ENCODE measurements around the gene MRPL1. TPM values are rescaled to one million over a fixed set of nuclear protein-coding genes. Genes with fewer than 3 reads are reported as not detected.

The MRPL1 gene
- total RNA-seq, 2 experiments from 2014 or later: 22.6 to 37.4 TPM

DNA sequence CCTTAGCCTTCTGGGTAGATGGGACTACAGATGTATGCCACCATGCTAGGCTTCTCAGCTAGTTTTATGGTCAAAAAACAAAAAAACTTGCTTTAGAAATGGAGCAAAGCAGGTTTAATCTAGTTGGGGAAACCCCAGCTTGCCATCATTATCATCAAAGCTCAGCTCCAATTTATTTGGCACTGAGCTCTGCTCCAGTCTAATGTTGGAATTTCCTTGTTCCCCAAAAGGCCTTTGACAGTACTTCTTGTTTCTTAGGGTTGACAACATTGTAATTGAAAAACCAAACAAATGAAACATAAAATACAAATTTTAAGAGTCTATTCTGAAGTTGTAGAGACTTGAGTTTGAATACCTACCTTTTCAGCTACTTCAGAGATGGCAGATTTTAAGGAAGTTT lies 48.0 kb downstream of the MRPL1 start:
- intact Hi-C loops (cut with micrococcal nuclease; ENCODE audit: unreplicated experiment): no loop called here
- Histone ChIP-seq H4K20me1 (ENCODE audit: insufficient read depth, low read length) (no peaks in the 10 kb centered on the region), H3K9me3 (ENCODE audit: low read length) (peaks cover 26% of the 10 kb centered on the region; the same call in 1 of the 2 replicates), H3K4me2 (ENCODE audit: low read length) (no peak overlapping the region), H2AFZ (ENCODE audit: low read length) (no peak overlapping the region), H3K4me1 (ENCODE audit: insufficient read depth, low read length, poor library complexity, severe bottlenecking) (peaks cover 13% of the 10 kb centered on the region), H3K27ac (ENCODE audit: low read depth, low read length, poor library complexity, severe bottlenecking) (no peak overlapping the region), H3K79me2 (ENCODE audit: insufficient read depth, low read depth, low read length) (peaks cover 5% of the 10 kb centered on the region; the same call in 1 of the 2 replicates), H3K9me2 (ENCODE audit: insufficient read depth, low read length) (no peaks in the 10 kb centered on the region), H3K4me3 (ENCODE audit: low read depth, low read length, poor library complexity, severe bottlenecking) (no peak overlapping the region), H3K36me3 (ENCODE audit: insufficient read depth, low read length) (peaks cover 86% of the 10 kb centered on the region)
- BruUV-seq (replicated peaks): no TSS peak
- POLR2A ChIA-PET: interaction anchor here (0.6 to 4.1 kb wide), 6 partner anchors 10 to 94 kb away, joined by 3 to 30 read pairs (median 5); partner anchors contain the start of gene MRPL1
- CTCF ChIA-PET (ENCODE audit: unreplicated experiment): interaction anchor here (1.4 kb wide), 1 partner anchor 93 kb away, joined by 4 read pairs; no protein-coding TSS in a partner anchor
- TF ChIP-seq EZH2phosphoT487 (IDR thresholded peaks at IDR 0.05; ENCODE audit: borderline replicate concordance, low read depth, low read length) (no peak), CTCF (conservative IDR thresholded peaks at IDR 0.05; ENCODE audit: low read length) (no peak)
- no peak for DNase-seq (ENCODE audit: low spot score)

DNA sequence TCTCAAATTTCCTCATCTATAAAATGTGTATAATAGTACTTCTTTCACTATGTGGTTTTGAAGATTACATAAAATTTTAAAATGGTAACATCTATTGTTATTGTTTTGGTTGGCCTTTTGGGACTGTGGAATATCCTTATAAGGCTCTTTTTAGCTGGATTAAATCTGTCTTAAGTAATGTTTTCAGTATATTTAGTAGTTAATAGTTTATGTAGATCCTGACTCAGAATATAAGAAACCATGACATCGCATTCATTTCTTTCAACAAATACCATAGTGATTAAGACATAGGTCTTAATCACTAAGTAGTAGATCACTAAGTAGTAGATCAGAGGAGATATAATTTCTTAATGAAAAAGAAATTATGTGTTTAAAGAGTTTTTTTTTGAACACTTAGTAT lies 48.5 kb downstream of the MRPL1 start:
- Histone ChIP-seq H3K27ac (ENCODE audit: low read depth, low read length, poor library complexity, severe bottlenecking) (no peak overlapping the region), H3K79me2 (ENCODE audit: insufficient read depth, low read depth, low read length) (peaks cover 7% of the 10 kb centered on the region; the same call in 1 of the 2 replicates), H3K36me3 (ENCODE audit: insufficient read depth, low read length) (peaks cover 82% of the 10 kb centered on the region), H3K9me2 (ENCODE audit: insufficient read depth, low read length) (no peaks in the 10 kb centered on the region), H3K4me2 (ENCODE audit: low read length) (no peak overlapping the region), H3K4me3 (ENCODE audit: low read depth, low read length, poor library complexity, severe bottlenecking) (no peak overlapping the region), H3K4me1 (ENCODE audit: insufficient read depth, low read length, poor library complexity, severe bottlenecking) (peaks cover 13% of the 10 kb centered on the region), H2AFZ (ENCODE audit: low read length) (no peak overlapping the region), H3K9me3 (ENCODE audit: low read length) (peaks cover 26% of the 10 kb centered on the region; the same call in 1 of the 2 replicates), H4K20me1 (ENCODE audit: insufficient read depth, low read length) (no peaks in the 10 kb centered on the region)
- DNase-seq (ENCODE audit: low spot score): no peak
- no TSS peak for BruUV-seq (replicated peaks)
- TF ChIP-seq CTCF (conservative IDR thresholded peaks at IDR 0.05; ENCODE audit: low read length) (no peak), EZH2phosphoT487 (IDR thresholded peaks at IDR 0.05; ENCODE audit: borderline replicate concordance, low read depth, low read length) (no peak)
- intact Hi-C loops (cut with micrococcal nuclease; ENCODE audit: unreplicated experiment): no loop called here
- POLR2A ChIA-PET: interaction anchor here (0.6 to 4.1 kb wide), 5 partner anchors 16 to 95 kb away, joined by 3 to 30 read pairs (median 5); partner anchors contain the start of gene MRPL1
- CTCF ChIA-PET (ENCODE audit: unreplicated experiment): interaction anchor here (1.4 kb wide), 1 partner anchor 93 kb away, joined by 4 read pairs; no protein-coding TSS in a partner anchor

DNA sequence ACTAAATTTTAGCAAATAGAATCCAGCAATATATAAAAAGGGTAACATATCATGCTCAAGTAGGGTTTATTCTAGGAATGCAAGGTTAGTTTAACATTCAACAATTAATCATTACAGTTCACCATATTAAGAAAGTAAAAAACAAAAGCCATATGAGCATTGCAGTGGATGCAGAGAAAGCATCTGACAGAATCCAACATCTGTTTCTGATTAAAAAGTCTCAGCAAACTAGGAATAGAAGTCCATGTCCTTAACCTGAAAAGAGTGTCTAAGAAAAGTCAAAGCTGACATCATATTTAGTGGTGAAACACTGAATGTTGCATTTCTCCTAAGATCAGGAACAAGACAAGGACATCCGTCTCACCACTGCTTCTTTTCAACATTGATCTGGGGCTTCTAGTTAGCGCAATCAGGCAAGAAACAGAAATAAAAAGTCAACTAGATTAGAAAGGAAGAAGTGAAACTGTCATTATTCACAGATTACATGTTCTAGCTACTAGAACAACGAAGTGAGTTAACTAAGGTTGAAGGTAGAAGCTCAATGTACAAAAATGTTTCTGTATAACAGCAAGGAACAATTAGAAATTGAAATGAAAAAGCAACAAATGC lies 49.3 kb downstream of the MRPL1 start:
- H3K27ac ChIP-seq (ENCODE audit: low read depth, low read length, poor library complexity, severe bottlenecking): peak overlapping the region; percentile 2
- TF ChIP-seq CTCF (conservative IDR thresholded peaks at IDR 0.05; ENCODE audit: low read length) (no peak), EZH2phosphoT487 (IDR thresholded peaks at IDR 0.05; ENCODE audit: borderline replicate concordance, low read depth, low read length) (no peak)
- no TSS peak for BruUV-seq (replicated peaks)
- no peaks in the 10 kb centered on the region for H3K9me2 ChIP-seq (ENCODE audit: insufficient read depth, low read length)
- no peak overlapping the region for H3K4me3 ChIP-seq (ENCODE audit: low read depth, low read length, poor library complexity, severe bottlenecking)
- POLR2A ChIA-PET: interaction anchor here (0.5 to 1.9 kb wide), 6 partner anchors 8 to 665 kb away, joined by 3 to 5 read pairs (median 3); no protein-coding TSS in a partner anchor
- intact Hi-C loops (cut with micrococcal nuclease; ENCODE audit: unreplicated experiment): no loop called here
- peaks cover 73% of the 10 kb centered on the region for H3K36me3 ChIP-seq (ENCODE audit: insufficient read depth, low read length)
- CTCF ChIA-PET (ENCODE audit: unreplicated experiment): no interaction called here
- H3K4me2 ChIP-seq (ENCODE audit: low read length): peak overlapping the region; percentile 27; the same call in 1 of the 2 replicates
- peaks cover 21% of the 10 kb centered on the region for H3K4me1 ChIP-seq (ENCODE audit: insufficient read depth, low read length, poor library complexity, severe bottlenecking)
- H2AFZ ChIP-seq (ENCODE audit: low read length): no peak overlapping the region
- peak; percentile 30 for DNase-seq (ENCODE audit: low spot score)
- peaks cover 26% of the 10 kb centered on the region; the same call in 1 of the 2 replicates for H3K9me3 ChIP-seq (ENCODE audit: low read length)
- no peaks in the 10 kb centered on the region for H4K20me1 ChIP-seq (ENCODE audit: insufficient read depth, low read length)
- H3K79me2 ChIP-seq (ENCODE audit: insufficient read depth, low read depth, low read length): peaks cover 11% of the 10 kb centered on the region; the same call in 1 of the 2 replicates
